SU-DHL-6 (cell line): ENCODE data around the gene TEX13A.

Experiments
- CTCF ChIP-seq: fragments of 200-600 bp; sonication (generic); IDR thresholded peaks from one replicate; pipeline ENCODE4 v1.5.1; 2017; ENCODE audit warnings: antibody characterized with exemption, mild to moderate bottlenecking, low read length, moderate library complexity; ENCODE audit not compliant: insufficient read depth, poor library complexity, severe bottlenecking
- EZH2phosphoT487 ChIP-seq: fragments of 200-600 bp; sonication (generic), shearing (Covaris generic); conservative IDR thresholded peaks from 2 replicates; pipeline ENCODE4 v1.6.1; 2018; ENCODE audit warnings: mild to moderate bottlenecking, antibody characterized with exemption, low read length, moderate library complexity, mixed read lengths

- TF ChIP-seq CTCF (no peak), EZH2phosphoT487 (no peak)
Observed at GRCh38 chrX:105191878-105192277, 28.6 kb downstream of the TEX13A start.
